ENCODE data around the gene SLC6A8. TPM values are rescaled to one million over a fixed set of nuclear protein-coding genes. Genes with fewer than 3 reads are reported as not detected.
"Not testable (repeated sequence)": the region's sequence is repeated elsewhere in the genome, so short reads cannot be mapped to it uniquely, and the experiment has no call there.

The SLC6A8 gene
- total RNA-seq, 1 donor from 2014 or later: 26.9 TPM

DNA sequence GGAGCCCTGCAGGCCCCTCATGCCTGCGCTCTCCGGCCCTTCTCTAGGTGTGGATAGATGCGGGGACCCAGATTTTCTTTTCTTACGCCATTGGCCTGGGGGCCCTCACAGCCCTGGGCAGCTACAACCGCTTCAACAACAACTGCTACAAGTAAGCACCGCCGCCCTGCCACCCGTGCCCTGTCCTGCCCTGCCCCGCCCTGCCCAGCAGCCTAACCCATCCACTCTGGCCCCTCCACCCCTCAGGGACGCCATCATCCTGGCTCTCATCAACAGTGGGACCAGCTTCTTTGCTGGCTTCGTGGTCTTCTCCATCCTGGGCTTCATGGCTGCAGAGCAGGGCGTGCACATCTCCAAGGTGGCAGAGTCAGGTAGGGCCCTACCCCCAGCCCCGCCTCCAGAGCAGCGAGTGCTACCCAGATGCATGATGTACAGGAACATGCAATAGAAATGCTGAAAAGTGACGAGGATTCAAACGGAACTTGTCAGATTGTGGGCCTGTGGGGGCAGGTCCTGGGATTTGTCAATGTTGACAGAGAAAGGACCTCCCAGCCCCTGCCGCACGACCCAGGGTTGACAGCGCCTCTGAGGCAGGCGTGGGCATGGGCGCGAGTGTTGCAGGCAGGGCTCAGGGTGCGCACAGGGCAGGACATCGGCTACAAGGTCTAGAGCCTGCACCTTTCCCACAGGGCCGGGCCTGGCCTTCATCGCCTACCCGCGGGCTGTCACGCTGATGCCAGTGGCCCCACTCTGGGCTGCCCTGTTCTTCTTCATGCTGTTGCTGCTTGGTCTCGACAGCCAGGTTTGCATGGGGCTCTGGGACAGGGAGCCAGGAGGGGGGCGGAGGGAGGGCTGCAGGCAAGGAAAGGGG is 5.7 kb downstream of the SLC6A8 start:
- DNase-seq: no peak

DNA sequence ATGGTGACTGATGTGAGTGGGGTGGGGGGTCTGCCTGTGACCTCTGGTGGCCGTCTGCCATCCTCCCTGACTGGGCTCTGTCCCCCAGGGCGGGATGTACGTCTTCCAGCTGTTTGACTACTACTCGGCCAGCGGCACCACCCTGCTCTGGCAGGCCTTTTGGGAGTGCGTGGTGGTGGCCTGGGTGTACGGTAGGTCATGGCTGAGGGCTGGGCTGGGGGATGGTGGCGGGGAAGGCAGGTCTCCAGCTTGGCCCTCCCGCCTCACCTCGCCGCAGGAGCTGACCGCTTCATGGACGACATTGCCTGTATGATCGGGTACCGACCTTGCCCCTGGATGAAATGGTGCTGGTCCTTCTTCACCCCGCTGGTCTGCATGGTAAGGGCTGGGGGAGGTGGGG is 6.5 kb downstream of the SLC6A8 start:
- DNase-seq: not testable (repeated sequence)

DNA sequence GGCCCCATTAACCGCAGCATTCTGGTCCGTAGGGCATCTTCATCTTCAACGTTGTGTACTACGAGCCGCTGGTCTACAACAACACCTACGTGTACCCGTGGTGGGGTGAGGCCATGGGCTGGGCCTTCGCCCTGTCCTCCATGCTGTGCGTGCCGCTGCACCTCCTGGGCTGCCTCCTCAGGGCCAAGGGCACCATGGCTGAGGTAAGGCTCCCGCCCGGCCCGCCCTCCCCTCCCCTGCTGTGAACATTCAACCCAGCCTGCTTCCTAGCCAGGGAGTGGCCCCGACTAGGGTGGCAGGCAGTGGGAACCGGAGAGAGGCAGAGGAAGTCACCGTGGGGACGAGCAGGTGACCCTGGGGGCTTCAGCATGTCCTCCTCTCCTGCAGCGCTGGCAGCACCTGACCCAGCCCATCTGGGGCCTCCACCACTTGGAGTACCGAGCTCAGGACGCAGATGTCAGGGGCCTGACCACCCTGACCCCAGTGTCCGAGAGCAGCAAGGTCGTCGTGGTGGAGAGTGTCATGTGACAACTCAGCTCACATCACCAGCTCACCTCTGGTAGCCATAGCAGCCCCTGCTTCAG is 7.1 kb downstream of the SLC6A8 start:
- DNase-seq: no peak

DNA sequence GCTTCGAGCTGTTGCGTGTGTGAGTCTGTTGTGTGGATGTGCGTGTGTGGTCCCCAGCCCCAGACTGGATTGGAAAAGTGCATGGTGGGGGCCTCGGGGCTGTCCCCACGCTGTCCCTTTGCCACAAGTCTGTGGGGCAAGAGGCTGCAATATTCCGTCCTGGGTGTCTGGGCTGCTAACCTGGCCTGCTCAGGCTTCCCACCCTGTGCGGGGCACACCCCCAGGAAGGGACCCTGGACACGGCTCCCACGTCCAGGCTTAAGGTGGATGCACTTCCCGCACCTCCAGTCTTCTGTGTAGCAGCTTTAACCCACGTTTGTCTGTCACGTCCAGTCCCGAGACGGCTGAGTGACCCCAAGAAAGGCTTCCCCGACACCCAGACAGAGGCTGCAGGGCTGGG is 8.4 kb downstream of the SLC6A8 start:
- no peak for DNase-seq

DNA sequence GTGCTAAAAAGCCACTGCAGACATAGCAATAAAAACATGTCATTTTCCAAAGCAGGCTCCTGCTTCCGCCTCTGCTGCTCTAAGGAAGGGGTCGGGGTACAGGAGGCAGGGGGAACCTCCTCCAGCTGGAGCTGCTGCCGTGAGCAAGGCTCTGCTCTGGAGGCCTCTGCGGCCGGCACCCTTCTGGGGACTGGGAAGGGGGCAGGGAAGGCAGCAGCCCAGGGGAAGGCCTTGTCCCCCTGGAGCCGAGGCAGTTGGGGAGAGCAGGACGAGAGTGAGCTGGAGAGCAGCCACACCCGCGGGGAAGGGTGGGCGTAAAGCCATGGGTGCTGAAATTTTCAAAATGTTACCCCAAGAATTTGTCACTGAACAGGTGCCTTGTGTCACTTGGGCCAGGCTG is 8.8 kb downstream of the SLC6A8 start:
- DNase-seq: not testable (repeated sequence)

DNA sequence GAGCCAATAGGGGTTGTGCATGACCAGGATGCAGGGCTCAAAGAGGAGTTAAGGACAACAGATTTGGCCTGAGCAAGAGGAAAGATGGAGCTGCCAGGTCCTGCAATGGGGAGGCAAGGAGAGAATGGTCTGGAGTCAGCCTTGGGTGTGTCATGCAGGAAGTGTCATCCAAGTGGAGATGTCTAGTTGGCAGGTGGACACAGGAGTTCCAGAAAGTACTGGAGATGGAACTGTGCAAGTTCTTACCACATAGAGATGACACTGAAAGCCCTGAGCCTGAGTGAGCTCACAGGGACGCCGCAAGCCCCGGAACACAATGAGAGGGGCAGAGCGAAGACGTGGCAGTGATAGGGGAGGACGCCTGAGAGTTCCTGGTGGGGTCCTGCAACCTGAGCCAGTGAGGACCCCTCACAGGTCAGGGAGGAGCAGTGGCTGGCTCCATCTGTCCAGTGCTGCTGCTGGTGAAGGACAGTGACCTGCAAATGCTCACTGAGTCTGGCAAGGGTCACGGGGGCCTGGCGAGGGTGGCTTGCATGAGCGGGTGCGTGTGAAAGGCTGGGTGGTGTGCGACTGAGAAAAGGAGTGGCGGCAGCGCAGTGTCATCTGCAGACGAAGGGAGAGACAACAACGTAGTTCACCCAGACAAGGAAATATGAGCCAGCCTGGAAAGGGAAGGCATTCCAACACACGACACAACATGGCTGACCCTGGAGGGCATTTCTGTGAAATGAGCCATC is 9.4 kb downstream of the SLC6A8 start:
- DNase-seq: not testable (repeated sequence)

DNA sequence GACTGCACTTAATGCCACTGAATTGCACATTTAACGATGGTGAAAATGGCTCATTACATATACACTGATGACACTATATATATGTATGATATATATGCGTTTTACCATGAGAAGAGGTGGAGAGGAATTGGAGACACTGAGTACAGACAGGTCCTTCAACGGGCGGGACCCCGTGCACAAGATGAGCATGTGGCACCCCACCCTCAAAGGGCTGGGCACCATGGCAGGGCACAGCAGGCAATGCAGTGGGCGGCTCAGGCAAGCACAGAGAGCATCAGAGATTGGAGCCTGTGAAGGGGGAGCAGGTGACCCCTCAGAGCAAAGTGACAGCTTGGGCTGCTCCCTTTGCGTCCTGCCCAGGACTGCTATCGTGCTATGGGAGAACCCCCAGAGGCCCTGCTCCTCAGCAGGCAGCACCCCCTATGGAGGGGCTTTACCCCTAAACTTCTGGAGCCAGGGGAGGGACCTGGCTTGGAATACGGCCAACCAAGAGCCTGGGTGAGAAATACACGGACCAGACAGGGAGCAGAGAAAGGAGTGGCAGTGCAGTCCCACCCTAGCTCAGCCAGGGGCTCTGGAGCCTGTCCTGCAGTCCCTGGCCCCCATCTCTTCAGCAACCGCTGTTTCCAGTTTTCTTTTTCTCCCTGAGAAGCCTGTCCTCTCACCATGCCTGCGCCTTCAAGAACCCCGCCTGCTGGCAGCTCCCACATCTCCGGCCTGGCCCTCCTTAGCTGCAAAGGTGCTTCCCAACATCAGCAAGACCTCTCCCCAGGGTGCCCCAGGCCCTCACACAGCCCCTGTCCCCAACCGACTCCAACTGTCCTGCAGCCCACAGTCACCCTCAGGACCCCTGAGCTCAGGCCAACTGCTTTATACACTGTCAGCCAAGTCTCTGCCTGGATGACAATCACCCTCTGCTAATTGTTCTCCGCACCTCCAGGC is 10.5 kb downstream of the SLC6A8 start:
- DNase-seq: no peak

DNA sequence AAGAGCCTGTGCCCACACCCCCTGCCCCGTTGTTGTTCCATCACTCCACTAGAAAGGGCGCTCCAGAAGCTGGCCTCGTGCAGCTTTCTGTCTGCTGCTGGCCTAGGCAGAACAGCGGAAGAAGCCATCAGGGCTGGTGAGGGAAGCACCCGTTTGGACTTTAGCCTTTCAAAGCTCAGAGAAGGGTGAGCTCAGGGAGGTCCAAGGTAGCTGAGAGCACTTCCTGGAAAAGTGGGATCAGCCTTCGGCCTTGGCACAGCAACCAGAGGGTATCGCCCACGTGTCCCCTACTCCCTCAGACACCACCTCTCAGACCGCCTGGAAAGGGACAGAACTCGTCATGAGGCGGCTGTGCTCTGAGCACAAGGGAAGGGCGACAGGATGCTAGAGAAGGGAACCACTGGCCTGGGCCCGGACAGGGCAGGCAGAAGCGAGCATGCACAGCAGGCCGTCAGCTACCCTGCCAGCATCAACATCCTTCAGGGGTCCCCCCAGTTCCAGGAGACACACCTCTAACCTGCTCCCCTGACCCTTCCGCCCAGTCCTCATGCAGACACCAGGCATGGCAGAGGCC is 11.6 kb downstream of the SLC6A8 start:
- DNase-seq: not testable (repeated sequence)

DNA sequence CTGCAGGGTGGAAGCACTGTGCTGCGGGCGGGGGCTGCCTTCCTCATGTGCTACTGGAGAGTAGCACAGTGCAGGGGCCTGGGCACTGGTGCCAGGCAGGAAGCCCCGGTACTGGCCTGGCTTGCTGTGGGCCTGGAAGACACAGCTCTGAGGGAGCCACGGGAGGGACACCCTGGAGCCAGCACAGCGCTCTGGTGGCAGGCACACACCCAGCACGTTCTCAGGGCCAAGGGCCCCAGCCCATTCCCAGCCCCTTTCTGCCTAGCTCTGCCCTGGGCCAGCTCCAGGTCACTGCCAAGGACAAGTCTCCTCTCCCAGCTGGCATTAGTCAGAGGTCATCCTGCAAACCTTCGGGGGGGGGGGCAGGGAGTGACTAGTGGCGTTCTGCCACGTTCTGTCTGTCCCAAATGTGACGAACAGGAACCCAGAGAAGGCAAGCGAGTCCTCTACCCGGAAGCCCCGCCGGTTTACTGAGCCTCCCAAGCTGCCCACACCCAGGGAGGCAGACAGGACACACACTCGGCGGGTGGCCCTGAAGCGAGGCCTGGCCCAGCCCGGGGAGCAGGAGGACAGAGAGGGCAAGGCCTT is 12.2 kb downstream of the SLC6A8 start:
- not testable (repeated sequence) for DNase-seq

DNA sequence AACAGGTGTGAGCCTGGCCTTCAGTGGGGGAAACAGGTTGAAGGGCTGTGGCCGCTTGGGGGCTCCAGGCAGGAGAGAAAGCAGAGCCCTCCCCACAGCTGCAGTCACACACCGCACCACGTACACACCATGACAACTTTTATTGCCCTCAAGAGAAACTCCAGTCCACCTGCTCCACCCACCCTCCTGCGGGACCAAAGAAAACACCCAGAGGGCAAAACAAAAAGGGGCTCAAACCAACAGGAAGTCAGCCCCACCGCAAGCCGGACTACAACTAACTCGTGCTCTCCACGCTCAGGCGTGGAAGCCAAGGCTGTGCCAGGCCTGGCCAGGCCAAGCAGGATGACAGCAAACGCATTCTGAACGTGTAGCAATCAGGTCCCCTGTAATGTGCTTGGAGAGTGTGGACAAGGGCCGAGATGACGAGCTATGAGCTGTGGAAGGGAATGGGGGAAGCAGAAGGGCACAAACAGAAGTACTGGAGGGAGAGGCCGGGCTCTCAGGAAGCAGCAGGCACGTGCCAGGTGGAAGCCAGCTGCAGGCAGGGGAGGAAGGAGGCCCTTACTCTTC is 12.7 kb downstream of the SLC6A8 start:
- DNase-seq: no peak

DNA sequence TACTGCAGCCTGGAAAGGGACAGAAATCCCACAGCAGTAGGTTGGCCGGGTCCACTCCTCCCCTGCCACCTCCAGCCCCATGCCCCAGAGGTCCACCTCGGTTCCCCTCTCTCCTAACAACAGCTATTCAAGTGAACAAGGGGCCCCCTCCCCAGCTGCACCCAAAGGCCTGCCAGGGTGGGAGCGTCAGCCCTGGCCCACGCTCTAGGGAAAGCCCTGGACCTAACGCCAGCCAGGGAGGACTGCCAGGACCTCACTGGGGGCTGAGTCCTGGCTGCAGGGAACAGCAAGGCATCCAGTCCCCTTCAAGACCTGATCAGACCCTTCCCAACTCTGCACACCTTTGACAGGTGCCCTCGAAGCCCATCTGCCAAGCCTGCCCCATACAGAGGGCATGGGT is 13.2 kb downstream of the SLC6A8 start:
- no peak for DNase-seq

DNA sequence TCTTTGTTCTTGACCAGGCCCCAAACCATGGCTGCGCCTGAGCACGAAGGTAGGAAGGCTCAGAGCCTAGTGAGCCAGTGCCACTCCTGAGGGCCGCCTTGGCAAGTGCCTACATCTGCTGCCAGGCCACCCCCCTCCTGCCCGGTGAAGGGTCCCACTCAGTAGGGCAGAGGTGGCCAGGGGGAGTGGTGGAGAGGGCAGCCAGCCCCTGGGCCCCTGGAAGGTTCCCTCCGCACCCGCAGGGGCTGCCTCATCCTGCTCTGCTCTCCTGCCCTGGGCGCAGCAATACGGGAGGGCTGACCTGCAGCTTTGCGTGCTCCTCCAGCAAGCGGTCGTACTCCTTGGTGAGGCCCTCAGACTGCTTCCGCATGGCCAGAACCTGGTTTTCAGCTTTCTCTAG is 14.0 kb downstream of the SLC6A8 start:
- no peak for DNase-seq

DNA sequence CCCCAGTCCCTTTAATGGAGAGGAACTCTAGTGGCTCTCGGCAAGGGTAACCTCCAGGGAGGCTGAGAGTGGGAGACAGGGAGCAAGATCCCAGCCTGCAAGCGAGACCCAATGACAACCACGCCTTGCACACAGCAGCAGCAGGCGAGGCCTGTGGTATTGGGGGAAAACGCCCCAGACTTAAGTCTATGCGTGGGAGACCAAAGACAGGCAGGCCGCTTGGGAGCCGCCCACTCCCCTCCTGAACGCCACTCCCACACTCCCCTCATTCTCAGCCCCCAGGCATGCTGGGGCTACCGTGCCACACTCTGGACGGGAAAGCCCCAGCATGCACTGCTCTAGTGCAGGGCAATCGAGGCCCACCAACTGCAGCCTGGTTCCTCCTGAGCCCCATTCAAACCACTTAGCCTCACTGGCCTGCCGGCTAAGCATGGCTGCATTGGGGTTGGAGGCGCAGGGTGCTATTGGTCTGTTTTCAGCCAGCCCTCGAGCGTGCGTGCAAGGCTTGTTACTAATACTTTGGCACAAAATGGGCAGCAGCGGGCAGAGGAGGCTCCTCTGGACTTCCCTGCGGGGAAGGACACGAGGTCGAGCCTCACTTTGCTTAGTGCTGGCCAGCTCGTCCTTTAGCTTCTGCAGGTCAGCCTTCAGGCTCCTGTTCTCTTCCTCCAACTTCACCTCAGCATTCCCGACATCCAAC is 14.8 kb downstream of the SLC6A8 start:
- no peak for DNase-seq

DNA sequence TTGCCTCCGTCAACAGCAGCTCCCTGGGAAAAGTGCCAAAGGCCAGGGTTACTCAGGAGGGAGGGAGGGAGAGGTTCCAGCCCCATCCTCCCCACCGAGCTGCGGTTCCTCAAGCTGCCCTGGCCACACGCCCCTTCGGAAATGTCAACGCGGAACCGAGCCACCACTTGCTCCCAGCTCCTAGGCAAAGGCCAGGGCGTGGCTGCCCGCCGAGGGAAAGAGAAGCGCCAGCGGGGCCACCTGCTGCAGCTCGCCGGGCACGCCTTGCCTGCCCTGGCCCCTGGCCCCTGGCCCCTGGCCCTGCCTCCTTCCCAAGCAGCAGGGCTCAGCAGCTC is 15.3 kb downstream of the SLC6A8 start:
- DNase-seq: peak; percentile 48

DNA sequence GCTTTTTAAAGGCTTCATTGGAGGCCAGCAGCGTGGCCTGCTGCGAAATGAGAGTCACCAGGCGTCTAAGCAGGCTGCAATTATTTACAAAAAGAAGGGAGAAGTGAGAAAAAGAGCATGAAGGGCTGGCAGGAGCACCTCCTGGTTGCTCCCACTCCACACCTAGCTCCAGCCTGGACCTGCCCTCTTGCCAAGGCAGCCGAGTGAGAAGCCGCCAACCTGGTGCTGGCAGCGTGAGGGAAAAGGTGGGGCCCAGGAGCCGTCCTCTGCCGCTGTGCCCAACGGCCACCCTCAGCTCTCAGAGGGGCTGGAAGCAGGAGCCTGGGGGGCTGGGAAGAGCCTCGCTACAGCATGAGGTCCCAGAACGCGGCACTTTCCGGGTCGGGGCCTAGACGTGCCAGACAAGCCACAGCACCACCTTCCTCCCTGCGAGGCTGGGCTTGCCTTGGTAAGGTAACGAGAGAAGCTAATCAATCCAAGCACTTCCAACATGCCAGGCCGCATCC is 16.3 kb downstream of the SLC6A8 start:
- DNase-seq: no peak

DNA sequence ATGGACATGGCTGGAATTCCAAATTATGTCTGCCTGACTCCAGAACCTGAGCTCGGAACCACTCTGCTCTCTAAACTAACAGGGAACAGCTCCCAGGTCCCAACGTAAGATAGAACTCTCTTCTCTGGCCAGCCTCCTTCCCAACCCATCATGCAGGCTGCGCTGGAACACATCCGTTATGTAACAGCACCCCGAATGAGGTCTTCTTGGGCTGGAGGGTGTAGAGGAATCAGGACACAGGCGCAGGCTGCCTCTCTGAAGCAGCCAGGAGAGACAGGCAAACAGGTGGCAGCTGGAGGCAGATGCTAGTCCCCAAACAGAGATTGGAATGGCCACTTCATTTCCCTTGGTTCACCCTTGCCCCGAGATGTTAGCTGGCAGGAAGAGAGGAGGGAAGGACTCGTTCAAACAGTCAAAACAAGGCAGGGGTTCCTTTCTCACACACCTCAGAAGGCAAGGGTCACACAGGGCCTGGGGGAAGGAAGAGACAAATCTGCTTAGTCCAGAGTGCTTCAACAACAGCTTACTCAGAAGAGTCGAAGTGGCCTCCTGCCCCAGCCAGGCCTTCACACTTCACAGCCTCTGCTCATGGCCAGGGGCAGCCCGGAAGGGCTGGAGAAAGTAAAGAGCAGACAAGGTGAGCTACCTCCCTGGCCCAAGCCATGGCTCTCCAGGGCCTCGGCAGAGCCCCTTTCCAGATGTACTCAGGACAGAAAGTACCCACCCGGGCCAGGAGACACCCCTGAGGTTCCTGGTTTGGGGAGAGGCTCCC is 17.1 kb downstream of the SLC6A8 start:
- DNase-seq: not testable (repeated sequence)

DNA sequence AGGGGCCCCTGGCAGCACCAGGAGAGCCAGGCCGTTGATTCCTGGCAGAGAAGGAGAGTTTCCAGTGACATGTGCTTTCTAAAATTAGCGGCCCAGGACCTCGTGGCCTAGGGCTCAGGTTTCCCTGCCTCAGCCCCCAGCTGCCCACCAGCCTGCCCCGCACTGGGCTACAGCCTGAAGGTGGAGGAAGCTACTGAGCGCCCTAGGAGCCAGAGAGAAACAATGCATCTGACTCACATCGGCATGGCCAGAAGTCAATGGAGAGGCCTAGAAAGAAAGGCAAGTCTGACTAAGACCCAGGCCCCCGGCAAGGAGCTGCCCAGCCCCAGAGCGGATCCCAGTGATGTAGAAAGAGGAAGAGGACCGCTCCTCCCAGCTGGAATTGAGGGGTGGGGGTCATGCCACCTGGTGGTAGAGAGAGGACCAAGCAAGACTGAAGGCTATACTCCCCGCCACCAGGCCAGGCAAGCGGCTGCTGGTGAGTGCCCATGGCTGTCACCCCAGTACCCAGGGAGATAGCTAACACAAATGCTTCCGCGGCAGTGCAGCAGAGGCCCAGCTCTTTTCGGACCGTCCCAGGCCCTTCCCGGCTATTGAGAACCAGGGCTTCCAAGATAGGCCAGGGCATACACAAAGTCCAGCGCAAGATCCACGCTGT is 17.8 kb downstream of the SLC6A8 start:
- DNase-seq: not testable (repeated sequence)

DNA sequence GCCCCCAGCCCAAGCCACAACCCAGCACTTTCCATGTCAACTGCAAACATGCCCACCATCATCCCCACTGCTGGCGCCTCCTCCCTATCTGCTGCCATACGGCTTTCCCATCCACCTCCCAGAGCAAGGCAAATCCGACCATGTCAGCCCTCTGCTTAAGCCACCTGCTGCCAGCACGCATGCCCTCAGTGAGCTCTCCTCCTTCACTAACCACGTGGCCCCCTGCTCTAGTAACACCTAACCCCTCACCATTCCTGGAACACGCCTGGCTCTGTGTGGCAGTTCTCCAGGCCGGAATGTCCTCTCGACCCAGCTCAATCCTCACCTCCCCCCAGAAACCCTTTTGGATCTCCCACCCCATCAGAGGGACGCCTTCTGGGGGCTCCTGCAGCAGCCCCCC is 19.1 kb downstream of the SLC6A8 start:
- DNase-seq: no peak

DNA sequence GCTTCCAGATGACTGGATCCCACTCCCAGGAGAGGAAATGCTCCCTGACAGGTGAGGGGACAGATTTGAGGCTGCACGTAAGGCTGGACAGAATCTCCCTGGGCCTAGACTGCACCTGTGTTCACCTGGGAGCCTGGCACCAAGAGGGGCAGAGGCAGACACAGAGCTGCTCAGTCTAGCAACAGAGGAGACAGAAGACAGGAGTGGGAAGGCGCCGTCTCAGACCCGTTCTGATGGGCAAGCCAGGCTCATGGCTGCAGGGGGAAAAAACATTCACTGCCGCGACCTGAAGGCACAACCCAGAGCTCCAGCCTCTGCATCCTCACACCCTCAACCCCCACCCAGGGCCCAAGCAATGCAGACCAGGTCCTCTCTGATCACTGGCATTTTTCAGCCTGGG is 19.7 kb downstream of the SLC6A8 start:
- no peak for DNase-seq

Measured in tongue (tissue), 2 donors.